HepG2 (cell line): ENCODE data around the gene DNAH8. TPM values are rescaled to one million over a fixed set of nuclear protein-coding genes. Genes with fewer than 3 reads are reported as not detected.

Experiments
- ATAC-seq: fragments of 200-7000 bp; cut with Tn5 transposase; 3 replicates; pipeline ENCODE4 v1.9.1; 2020; ENCODE audit warnings: mild to moderate bottlenecking, moderate library complexity
- BruUV-seq: library from RNA; stranded (reverse); fragments of 400-500 nt; replicated peaks from 2 replicates; lab custom pipeline; 2021; lab: Mats Ljungman, UMichigan
- CTCF ChIA-PET: fragments of 300-600 bp; formaldehyde crosslinking; extraction: SDS; loops from one replicate; lab custom pipeline; 2021; ENCODE audit warnings: low total read pairs, inconsistent platforms, low intra/inter-chr PET ratio; lab: Yijun Ruan, JAX
- POLR2A ChIA-PET: fragments of 350-600 bp; sonication (Branson Sonifier 250); formaldehyde crosslinking; loops from one replicate; lab custom pipeline; 2020; ENCODE audit warnings: antibody characterized with exemption, inconsistent platforms; lab: Yijun Ruan, JAX
- DNase-seq: peaks from one replicate; pipeline ENCODE4 v3.0.0-alpha.2; 2015; ENCODE audit warnings: low spot score
- FAIRE-seq: peaks from 3 replicates; lab custom pipeline; 2011; peaks lifted over from hg19 to GRCh38; lab: Jason Lieb, UNC
- H2AFZ ChIP-seq: one replicate; pipeline ENCODE4 v1.6.1; 2011; ENCODE audit warnings: low read length, inconsistent platforms
- H3K27ac ChIP-seq: fragments of 300-600 bp; 3 replicates; pipeline ENCODE4 v1.8.0; 2011; ENCODE audit warnings: mixed run types, mild to moderate bottlenecking, mixed read lengths, low read length, inconsistent platforms; ENCODE audit not compliant: insufficient read depth; ENCODE audit errors: extremely low read length
- H3K27me3 ChIP-seq, 2 experiments: fragments of 200-600 bp in 1 of 2; 2 replicates in 1 of 2; 3 replicates in 1 of 2; pipeline versions ENCODE4 v1.6.0 to v1.8.0; 2011; ENCODE audit warnings: low read length in 2 of 2, mild to moderate bottlenecking in 2 of 2, moderate library complexity in 2 of 2, inconsistent platforms in 1 of 2; ENCODE audit not compliant: insufficient read depth in 2 of 2, control insufficient read depth in 1 of 2
- H3K36me3 ChIP-seq, 2 experiments: fragments of 200-600 bp in 1 of 2; replicated peaks in 1 of 2; 2 replicates in 1 of 2; 3 replicates in 1 of 2; pipeline versions ENCODE4 v1.5.1 to v1.8.0; 2011; ENCODE audit warnings: low read length in 2 of 2, inconsistent platforms in 1 of 2; ENCODE audit not compliant: insufficient read depth in 2 of 2, control insufficient read depth in 1 of 2
- H3K4me1 ChIP-seq: 2 replicates; pipeline ENCODE4 v1.5.1; 2012; ENCODE audit warnings: low read length, inconsistent platforms; ENCODE audit not compliant: insufficient read depth
- H3K4me2 ChIP-seq: 2 replicates; pipeline ENCODE4 v1.6.0; 2011; ENCODE audit warnings: low read depth, low read length, inconsistent platforms
- H3K4me3 ChIP-seq, 3 experiments: fragments of 200-600 bp in 1 of 3; sonication (generic), shearing (Covaris generic) in 1 of 3; replicated peaks in 1 of 3; 2 replicates each; pipeline ENCODE4 v1.5.1; 2011 to 2016; ENCODE audit warnings: low read length in 3 of 3, inconsistent platforms in 2 of 3, low read depth in 2 of 3, mild to moderate bottlenecking in 2 of 3, control low read depth in 1 of 3, mixed read lengths in 1 of 3; ENCODE audit not compliant: insufficient read depth in 1 of 3
- H3K79me2 ChIP-seq: one replicate; pipeline ENCODE4 v1.6.1; 2011; ENCODE audit warnings: low read length, inconsistent platforms; ENCODE audit not compliant: insufficient read depth
- H3K9ac ChIP-seq: 2 replicates; pipeline ENCODE4 v1.6.0; 2011; ENCODE audit warnings: mild to moderate bottlenecking, low read depth, low read length, inconsistent platforms; ENCODE audit not compliant: insufficient read depth
- H3K9me3 ChIP-seq: 2 replicates; pipeline ENCODE4 v1.5.1; 2012; ENCODE audit warnings: mild to moderate bottlenecking, low read length
- H4K20me1 ChIP-seq: 2 replicates; pipeline ENCODE4 v1.6.0; 2011; ENCODE audit warnings: inconsistent platforms, mild to moderate bottlenecking, low read length, moderate library complexity; ENCODE audit not compliant: insufficient read depth
- GATAD2A ChIP-seq: IDR thresholded peaks from 2 replicates; pipeline ENCODE4 v1.6.1; 2016
- GZF1 ChIP-seq: sonication (generic); formaldehyde crosslinking; IDR thresholded peaks from 2 replicates; pipeline ENCODE4 v1.5.1; 2020; ENCODE audit warnings: mild to moderate bottlenecking, missing genetic modification reagents
- ISL2 ChIP-seq: sonication (generic); formaldehyde crosslinking; IDR thresholded peaks from 2 replicates; pipeline ENCODE4 v1.5.0; 2020; ENCODE audit warnings: missing genetic modification reagents
- KDM4B ChIP-seq: sonication (generic); formaldehyde crosslinking; IDR thresholded peaks from 2 replicates; pipeline ENCODE4 v1.4.0; 2020; ENCODE audit warnings: missing genetic modification reagents
- KLF11 ChIP-seq: IDR thresholded peaks from 2 replicates; pipeline ENCODE4 v1.6.1; 2016; ENCODE audit warnings: missing compliant biosample characterization
- NPAS2 ChIP-seq: sonication (generic); formaldehyde crosslinking; IDR thresholded peaks from 2 replicates; pipeline ENCODE4 v1.8.0; 2022; ENCODE audit warnings: mild to moderate bottlenecking, missing genetic modification reagents, borderline replicate concordance
- PHF5A ChIP-seq: IDR thresholded peaks from one replicate; pipeline ENCODE4 v1.6.1; 2018; ENCODE audit warnings: low read depth, missing genetic modification reagents; ENCODE audit not compliant: unreplicated experiment
- RBFOX2 ChIP-seq: fragments of 200-400 bp; formaldehyde crosslinking; IDR thresholded peaks from 2 replicates; pipeline ENCODE4 v1.6.1; 2017; ENCODE audit warnings: low read depth, mild to moderate bottlenecking, low read length
- SP140L ChIP-seq: sonication (generic); formaldehyde crosslinking; IDR thresholded peaks from 2 replicates; pipeline ENCODE4 v1.4.0; 2020; ENCODE audit warnings: missing genetic modification reagents, borderline replicate concordance
- ZNF138 ChIP-seq: sonication (generic); formaldehyde crosslinking; IDR thresholded peaks from 2 replicates; pipeline ENCODE4 v1.5.0; 2020; ENCODE audit warnings: mild to moderate bottlenecking, low read depth, missing genetic modification reagents
- ZNF556 ChIP-seq: sonication (generic); formaldehyde crosslinking; IDR thresholded peaks from 2 replicates; pipeline ENCODE4 v1.4.0; 2020; ENCODE audit warnings: mild to moderate bottlenecking, missing genetic modification reagents, borderline replicate concordance
- ZNF644 ChIP-seq: IDR thresholded peaks from 2 replicates; pipeline ENCODE4 v1.6.1; 2016; ENCODE audit warnings: low read depth
- ZSCAN12 ChIP-seq: sonication (generic); formaldehyde crosslinking; IDR thresholded peaks from 2 replicates; pipeline ENCODE4 v1.9.0; 2021; ENCODE audit warnings: mild to moderate bottlenecking, missing genetic modification reagents
- WGBS: methylation state at CpG from one replicate; pipeline ENCODE4 v1.1.6; 2017; ENCODE audit warnings: low lambda C conversion rate; 5-methylcytosine and 5-hydroxymethylcytosine counted together
- in situ Hi-C: cut with HindIII; loops from 2 replicates; pipeline ENCODE4 v1.10.0; 2017; ENCODE audit warnings: low pct_unique_long_range_greater_than_20kb; ENCODE audit not compliant: extremely low pct_ligation_motif_present
- intact Hi-C: fragments of 100-400 bp; cut with micrococcal nuclease; formaldehyde crosslinking; loops from one replicate; pipeline ENCODE4 v1.10.0; 2022; ENCODE audit not compliant: unreplicated experiment
- polyA plus RNA-seq, 8 experiments: library from polyadenylated mRNA; depleted of rRNA in 3 of 8; stranded (reverse) in 7 of 8; unstranded in 1 of 8; fragments of >200 nt; fragmentation: Illumina TruSeq in 4 of 8; extraction: Trizol in 4 of 8; gene quantifications; 2 replicates each; pipeline versions ENCODE4 v1.2.1 to v1.2.3, GENCODE V29; 2011 to 2016; ENCODE audit warnings: low read depth in 4 of 8, missing spikeins in 1 of 8, mixed read lengths in 1 of 8; ENCODE audit not compliant: insufficient read depth in 1 of 8
- total RNA-seq, 5 experiments: library from RNA; depleted of rRNA; stranded (reverse); fragments of >200 nt; fragmentation: Illumina TruSeq; extraction: Trizol; gene quantifications; 2 replicates each; pipeline ENCODE4 v1.2.3, GENCODE V29; 2016; ENCODE audit warnings: low read depth in 1 of 5
- TF ChIP-seq, protein P1 (sequence below): sonication (generic); formaldehyde crosslinking; IDR thresholded peaks from 2 replicates; pipeline ENCODE4 v1.4.0; 2020; ENCODE audit warnings: missing genetic modification reagents, borderline replicate concordance
- TF ChIP-seq, protein P2 (sequence below): sonication (generic); formaldehyde crosslinking; IDR thresholded peaks from 2 replicates; pipeline ENCODE4 v1.5.0; 2020; ENCODE audit warnings: mild to moderate bottlenecking, missing genetic modification reagents
- TF ChIP-seq, protein P3 (sequence below): IDR thresholded peaks from 2 replicates; pipeline ENCODE4 v1.6.1; 2018; ENCODE audit warnings: missing genetic modification reagents
- TF ChIP-seq, protein P4 (sequence below): sonication (generic); formaldehyde crosslinking; IDR thresholded peaks from 2 replicates; pipeline ENCODE4 v1.4.0; 2020; ENCODE audit warnings: mild to moderate bottlenecking, missing genetic modification reagents
- TF ChIP-seq, protein P5 (sequence below): sonication (generic); formaldehyde crosslinking; IDR thresholded peaks from 2 replicates; pipeline ENCODE4 v1.4.0; 2020; ENCODE audit warnings: mild to moderate bottlenecking, missing genetic modification reagents

DNAH8 gene
- total and polyA plus RNA-seq, 2 of the 13 experiments (the other 11 are each of a cell fraction or from before 2014, with no cell fraction given): not detected

DNA sequence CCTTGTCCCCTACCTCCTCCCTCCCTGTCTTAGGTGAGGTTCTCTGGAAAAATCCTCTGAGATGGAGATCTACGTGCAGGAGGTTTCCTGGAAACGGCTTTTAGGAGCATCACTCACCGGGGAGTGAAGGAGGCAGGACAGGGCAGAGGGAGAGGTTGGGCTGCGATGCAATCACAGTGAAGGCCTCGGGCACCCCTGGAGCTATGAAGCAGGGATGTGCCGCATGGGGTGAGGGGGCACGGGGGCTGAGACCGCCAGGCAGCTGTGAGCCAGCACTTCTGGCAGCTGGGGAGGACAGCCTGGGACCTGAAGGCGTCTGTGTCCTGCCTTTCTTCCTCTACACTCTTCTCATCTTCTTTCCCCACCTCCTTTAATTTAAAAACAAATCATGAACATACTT lies 320.6 kb downstream of the DNAH8 start:
- CTCF ChIA-PET: no interaction called here

More for the DNA sequence above, 320.6 kb downstream of the DNAH8 start:
- no peak for ATAC-seq
- Histone ChIP-seq H3K9ac (no peak overlapping the region), H3K36me3 (no peaks in the 10 kb centered on the region), H4K20me1 (no peaks in the 10 kb centered on the region), H2AFZ (no peak overlapping the region), H3K4me1 (no peaks in the 10 kb centered on the region), H3K27me3 (peaks cover 6 to 28% of the 10 kb centered on the region in 2 experiments), H3K4me2 (no peak overlapping the region), H3K9me3 (no peaks in the 10 kb centered on the region), H3K27ac (no peak overlapping the region), H3K79me2 (no peaks in the 10 kb centered on the region), H3K4me3 (no peak overlapping the region)
- POLR2A ChIA-PET: no interaction called here
- DNase-seq: no peak
- no peak for FAIRE-seq
- TF ChIP-seq GATAD2A (CRISPR knock-in tag) (no peak), ISL2 (CRISPR knock-in tag) (no peak), NPAS2 (CRISPR knock-in tag) (no peak), SP140L (no peak), GZF1 (CRISPR knock-in tag) (no peak), RBFOX2 (no peak), ZNF644 (CRISPR knock-in tag) (no peak), ZSCAN12 (CRISPR knock-in tag) (no peak), PHF5A (no peak), ZNF556 (CRISPR knock-in tag) (no peak), ZNF138 (CRISPR knock-in tag) (no peak), KDM4B (CRISPR knock-in tag) (no peak), KLF11 (no peak)
- TF ChIP-seq, protein P1, sequence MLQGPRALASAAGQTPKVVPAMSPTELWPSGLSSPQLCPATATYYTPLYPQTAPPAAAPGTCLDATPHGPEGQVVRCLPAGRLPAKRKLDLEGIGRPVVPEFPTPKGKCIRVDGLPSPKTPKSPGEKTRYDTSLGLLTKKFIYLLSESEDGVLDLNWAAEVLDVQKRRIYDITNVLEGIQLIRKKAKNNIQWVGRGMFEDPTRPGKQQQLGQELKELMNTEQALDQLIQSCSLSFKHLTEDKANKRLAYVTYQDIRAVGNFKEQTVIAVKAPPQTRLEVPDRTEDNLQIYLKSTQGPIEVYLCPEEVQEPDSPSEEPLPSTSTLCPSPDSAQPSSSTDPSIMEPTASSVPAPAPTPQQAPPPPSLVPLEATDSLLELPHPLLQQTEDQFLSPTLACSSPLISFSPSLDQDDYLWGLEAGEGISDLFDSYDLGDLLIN: no peak
- TF ChIP-seq, protein P2, sequence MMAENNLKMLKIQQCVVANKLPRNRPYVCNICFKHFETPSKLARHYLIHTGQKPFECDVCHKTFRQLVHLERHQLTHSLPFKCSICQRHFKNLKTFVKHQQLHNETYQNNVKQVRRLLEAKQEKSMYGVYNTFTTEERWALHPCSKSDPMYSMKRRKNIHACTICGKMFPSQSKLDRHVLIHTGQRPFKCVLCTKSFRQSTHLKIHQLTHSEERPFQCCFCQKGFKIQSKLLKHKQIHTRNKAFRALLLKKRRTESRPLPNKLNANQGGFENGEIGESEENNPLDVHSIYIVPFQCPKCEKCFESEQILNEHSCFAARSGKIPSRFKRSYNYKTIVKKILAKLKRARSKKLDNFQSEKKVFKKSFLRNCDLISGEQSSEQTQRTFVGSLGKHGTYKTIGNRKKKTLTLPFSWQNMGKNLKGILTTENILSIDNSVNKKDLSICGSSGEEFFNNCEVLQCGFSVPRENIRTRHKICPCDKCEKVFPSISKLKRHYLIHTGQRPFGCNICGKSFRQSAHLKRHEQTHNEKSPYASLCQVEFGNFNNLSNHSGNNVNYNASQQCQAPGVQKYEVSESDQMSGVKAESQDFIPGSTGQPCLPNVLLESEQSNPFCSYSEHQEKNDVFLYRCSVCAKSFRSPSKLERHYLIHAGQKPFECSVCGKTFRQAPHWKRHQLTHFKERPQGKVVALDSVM (CRISPR knock-in tag): no peak
- TF ChIP-seq, protein P3, sequence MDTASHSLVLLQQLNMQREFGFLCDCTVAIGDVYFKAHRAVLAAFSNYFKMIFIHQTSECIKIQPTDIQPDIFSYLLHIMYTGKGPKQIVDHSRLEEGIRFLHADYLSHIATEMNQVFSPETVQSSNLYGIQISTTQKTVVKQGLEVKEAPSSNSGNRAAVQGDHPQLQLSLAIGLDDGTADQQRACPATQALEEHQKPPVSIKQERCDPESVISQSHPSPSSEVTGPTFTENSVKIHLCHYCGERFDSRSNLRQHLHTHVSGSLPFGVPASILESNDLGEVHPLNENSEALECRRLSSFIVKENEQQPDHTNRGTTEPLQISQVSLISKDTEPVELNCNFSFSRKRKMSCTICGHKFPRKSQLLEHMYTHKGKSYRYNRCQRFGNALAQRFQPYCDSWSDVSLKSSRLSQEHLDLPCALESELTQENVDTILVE: no peak
- TF ChIP-seq, protein P4, sequence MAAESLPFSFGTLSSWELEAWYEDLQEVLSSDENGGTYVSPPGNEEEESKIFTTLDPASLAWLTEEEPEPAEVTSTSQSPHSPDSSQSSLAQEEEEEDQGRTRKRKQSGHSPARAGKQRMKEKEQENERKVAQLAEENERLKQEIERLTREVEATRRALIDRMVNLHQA: no peak
- TF ChIP-seq, protein P5, sequence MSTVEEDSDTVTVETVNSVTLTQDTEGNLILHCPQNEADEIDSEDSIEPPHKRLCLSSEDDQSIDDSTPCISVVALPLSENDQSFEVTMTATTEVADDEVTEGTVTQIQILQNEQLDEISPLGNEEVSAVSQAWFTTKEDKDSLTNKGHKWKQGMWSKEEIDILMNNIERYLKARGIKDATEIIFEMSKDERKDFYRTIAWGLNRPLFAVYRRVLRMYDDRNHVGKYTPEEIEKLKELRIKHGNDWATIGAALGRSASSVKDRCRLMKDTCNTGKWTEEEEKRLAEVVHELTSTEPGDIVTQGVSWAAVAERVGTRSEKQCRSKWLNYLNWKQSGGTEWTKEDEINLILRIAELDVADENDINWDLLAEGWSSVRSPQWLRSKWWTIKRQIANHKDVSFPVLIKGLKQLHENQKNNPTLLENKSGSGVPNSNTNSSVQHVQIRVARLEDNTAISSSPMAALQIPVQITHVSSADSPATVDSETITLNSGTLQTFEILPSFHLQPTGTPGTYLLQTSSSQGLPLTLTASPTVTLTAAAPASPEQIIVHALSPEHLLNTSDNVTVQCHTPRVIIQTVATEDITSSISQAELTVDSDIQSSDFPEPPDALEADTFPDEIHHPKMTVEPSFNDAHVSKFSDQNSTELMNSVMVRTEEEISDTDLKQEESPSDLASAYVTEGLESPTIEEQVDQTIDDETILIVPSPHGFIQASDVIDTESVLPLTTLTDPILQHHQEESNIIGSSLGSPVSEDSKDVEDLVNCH (CRISPR knock-in tag): no peak
- WGBS: 3% methylated on average over 9 of the region's 9 CpGs
- in situ Hi-C loops (no loop called here), intact Hi-C loops (loop anchor here (5.0 kb wide), 1 partner anchor 393 kb away; no protein-coding TSS in a partner anchor)
- BruUV-seq: no TSS peak
